ENCODE results near the gene NPPB. TPM values are rescaled to one million over a fixed set of nuclear protein-coding genes. Genes with fewer than 3 reads are reported as not detected.

Gene NPPB
- total RNA-seq, 1 experiment from 2014 or later = 20.3 TPM

DNA sequence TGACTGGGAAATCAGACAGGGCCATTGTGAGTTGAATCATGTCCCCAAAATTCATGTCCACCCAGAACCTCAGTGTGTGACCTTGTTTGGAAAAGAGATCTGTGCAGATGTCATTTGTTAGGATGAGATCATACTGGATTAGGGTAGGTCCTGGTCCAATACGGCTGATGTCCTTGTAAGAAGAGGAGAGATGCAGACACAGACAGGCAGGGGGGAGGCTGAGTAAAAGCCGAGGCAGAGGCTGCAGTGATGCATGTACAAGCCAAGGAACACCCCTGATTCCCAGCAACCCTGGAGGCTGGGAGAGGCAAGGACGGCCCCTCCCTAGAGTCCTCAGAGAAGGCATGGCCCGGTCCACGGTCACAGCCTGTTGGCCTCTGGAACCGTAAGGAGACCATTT lies 15.9 kb upstream of the NPPB start:
- H3K27me3 ChIP-seq (ENCODE audit: control insufficient read depth, insufficient read depth, low read length) = no peaks in the 10 kb centered on the region
- DNase-seq = no peak
- no peaks in the 10 kb centered on the region for H3K36me3 ChIP-seq (replicated peaks; ENCODE audit: control insufficient read depth, insufficient read depth, low read length)
- no peak overlapping the region for H3K4me3 ChIP-seq (ENCODE audit: insufficient read depth, low read depth, low read length)

DNA sequence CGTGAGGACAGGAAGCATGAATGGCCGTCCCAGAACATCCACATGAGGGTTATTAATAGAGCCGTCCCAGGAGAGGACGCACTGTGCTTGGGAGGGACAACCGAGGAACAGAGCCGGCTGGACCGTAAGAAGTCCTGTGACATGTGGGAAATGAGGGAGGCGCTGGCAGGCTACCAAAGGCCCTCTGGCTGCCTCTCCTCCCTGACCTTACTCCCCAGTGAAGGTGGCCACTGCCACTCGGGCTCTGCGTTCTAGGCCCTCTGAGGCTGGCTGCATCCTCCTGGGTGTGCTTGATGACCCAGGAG lies 15.5 kb upstream of the NPPB start:
- Histone ChIP-seq H3K36me3 (replicated peaks; ENCODE audit: control insufficient read depth, insufficient read depth, low read length) (no peaks in the 10 kb centered on the region), H3K27me3 (ENCODE audit: control insufficient read depth, insufficient read depth, low read length) (no peaks in the 10 kb centered on the region), H3K4me3 (ENCODE audit: insufficient read depth, low read depth, low read length) (no peak overlapping the region)
- DNase-seq = no peak

GRCh38 chr1:11873395-11874257 lies 14.9 kb upstream of the NPPB start:
- H3K27me3 ChIP-seq (ENCODE audit: control insufficient read depth, insufficient read depth, low read length) = no peaks in the 10 kb centered on the region
- H3K4me3 ChIP-seq (ENCODE audit: insufficient read depth, low read depth, low read length) = no peak overlapping the region
- no peak for DNase-seq
- no peaks in the 10 kb centered on the region for H3K36me3 ChIP-seq (replicated peaks; ENCODE audit: control insufficient read depth, insufficient read depth, low read length)

DNA sequence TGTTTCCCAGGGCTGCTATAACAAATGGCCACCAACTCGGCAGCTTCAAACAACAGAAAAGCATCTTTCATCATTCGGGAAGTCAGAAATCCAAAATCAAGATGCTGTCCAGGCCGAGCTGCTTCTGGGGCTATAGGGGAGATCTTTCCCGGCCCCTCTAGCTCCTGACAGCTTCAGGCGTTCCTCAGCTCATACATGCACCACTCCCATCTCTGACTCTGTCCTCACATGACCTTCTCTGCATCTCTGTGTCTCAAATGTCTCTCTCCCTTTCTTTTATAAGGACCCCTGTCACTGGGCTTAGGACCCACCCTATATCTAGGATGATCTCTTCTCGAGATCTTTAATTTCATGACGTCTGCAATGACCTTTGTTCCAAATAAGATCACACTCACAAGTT lies 13.8 kb upstream of the NPPB start:
- Histone ChIP-seq H3K27me3 (ENCODE audit: control insufficient read depth, insufficient read depth, low read length) (no peaks in the 10 kb centered on the region), H3K4me3 (ENCODE audit: insufficient read depth, low read depth, low read length) (no peak overlapping the region)

DNA sequence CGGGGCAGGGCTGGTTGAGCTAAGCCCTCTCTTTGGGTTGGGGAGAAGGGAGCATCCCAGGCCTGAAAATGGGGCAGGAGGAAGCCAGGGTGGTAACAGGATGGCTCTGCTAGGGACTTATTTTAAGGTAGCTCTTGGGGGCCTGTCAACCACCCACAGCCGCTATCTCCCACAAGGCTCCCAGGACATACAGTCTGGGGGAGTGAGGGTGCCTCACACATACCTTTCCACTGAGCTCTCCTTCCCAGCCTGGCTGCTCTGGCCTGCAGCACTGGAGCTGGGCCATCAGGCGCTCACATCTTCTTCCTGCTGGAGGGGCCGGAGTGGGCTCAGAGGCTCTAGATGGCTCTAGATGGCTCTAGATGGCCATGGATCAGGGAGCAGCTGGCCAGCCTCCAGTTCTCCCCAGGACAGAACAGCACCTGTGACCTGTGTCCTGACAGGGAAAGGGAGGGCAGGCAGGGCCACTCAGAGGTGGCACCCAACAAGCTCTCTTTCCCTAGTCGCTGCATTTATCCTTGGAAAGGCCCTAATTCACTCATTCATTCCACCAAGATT lies 11.0 kb upstream of the NPPB start:
- Histone ChIP-seq H3K36me3 (replicated peaks; ENCODE audit: control insufficient read depth, insufficient read depth, low read length) (no peaks in the 10 kb centered on the region), H3K27me3 (ENCODE audit: control insufficient read depth, insufficient read depth, low read length) (no peaks in the 10 kb centered on the region), H3K4me3 (ENCODE audit: insufficient read depth, low read depth, low read length) (no peak overlapping the region)
- DNase-seq = no peak

More for the DNA sequence above, 13.8 kb upstream of the NPPB start:
- H3K36me3 ChIP-seq (replicated peaks; ENCODE audit: control insufficient read depth, insufficient read depth, low read length) = no peaks in the 10 kb centered on the region
- no peak for DNase-seq

DNA sequence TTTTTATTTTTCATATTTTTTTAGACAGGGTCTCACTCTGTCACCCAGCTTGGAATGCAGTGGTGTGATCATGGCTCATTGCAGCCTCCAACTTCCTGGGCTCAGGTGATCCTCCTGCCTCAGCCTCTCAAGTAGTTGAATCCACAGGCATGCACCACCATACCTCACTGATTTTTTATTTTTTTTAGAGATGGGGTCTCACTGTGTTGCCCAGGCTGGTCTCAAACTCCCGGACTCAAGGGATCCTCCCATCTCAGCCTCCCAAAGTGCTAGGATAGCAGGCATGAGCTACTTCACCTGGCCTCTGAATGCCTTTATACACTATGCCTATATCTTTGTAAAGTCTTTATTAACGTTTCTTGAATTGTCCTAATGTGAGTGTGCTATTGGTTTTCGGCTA lies 10.4 kb upstream of the NPPB start:
- DNase-seq = no peak
- H3K27me3 ChIP-seq (ENCODE audit: control insufficient read depth, insufficient read depth, low read length) = no peaks in the 10 kb centered on the region

DNA sequence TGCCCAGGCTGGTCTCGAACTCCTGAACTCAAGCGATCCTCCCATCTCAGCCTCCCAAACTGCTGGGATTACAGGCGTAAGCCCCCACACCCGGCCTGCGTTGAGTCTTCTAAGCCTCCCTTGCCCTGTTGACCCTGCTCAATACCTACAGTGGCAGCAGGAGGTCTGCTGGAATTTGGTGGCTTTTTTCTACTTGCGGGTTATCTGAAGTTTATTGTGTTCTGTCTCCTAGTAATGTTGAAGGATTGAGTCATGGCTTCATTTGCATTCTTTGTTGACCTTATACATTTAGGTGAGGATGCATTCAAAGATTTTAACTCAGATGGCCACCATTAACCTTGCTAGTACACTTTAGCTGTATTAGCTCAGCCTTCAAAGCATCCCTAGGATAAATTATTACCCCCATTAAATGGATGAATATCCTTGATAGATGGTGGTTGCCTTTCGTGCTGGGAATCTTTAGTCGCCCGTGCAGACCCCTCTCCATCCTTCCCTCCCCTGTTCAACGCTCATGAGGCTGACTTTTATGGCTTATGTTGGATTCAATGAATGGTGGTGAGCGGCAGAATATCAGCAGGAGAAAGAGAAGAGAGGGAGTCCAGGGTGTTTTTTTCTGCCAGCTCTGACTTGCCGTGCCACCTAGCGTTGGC lies 9.7 kb upstream of the NPPB start:
- H3K27me3 ChIP-seq (ENCODE audit: control insufficient read depth, insufficient read depth, low read length) = no peaks in the 10 kb centered on the region
- no peaks in the 10 kb centered on the region for H3K36me3 ChIP-seq (replicated peaks; ENCODE audit: control insufficient read depth, insufficient read depth, low read length)
- H3K4me3 ChIP-seq (ENCODE audit: insufficient read depth, low read depth, low read length) = no peak overlapping the region
- no peak for DNase-seq

More for the DNA sequence above, 10.4 kb upstream of the NPPB start:
- Histone ChIP-seq H3K4me3 (ENCODE audit: insufficient read depth, low read depth, low read length) (no peak overlapping the region), H3K36me3 (replicated peaks; ENCODE audit: control insufficient read depth, insufficient read depth, low read length) (no peaks in the 10 kb centered on the region)

DNA sequence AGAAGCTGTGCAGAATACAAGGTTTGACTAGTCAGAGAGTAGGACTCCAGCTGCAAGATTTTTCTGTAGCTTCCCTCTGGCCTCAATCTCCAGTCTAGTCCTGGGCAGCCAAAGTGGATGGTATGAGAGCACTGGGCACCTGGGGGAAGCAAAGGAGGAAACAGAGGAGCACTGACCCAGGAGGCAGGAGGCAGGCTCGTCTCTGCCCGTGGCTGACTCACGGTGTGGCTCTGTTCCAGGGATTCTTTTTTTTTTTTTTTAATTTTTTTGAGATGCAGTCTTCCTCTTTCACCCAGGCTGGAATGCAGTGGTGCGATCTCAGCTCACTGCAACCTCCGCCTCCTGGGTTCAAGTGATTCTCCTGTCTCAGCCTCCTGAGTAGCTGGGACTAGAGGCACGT lies 4.1 kb upstream of the NPPB start:
- H3K27me3 ChIP-seq (ENCODE audit: control insufficient read depth, insufficient read depth, low read length) = peaks cover 17% of the 10 kb centered on the region
- H3K4me3 ChIP-seq (ENCODE audit: insufficient read depth, low read depth, low read length) = no peak overlapping the region
- H3K36me3 ChIP-seq (replicated peaks; ENCODE audit: control insufficient read depth, insufficient read depth, low read length) = no peaks in the 10 kb centered on the region
- DNase-seq = no peak

GRCh38 chr1:11860587-11860986 lies 1.8 kb upstream of the NPPB start:
- Histone ChIP-seq H3K4me3 (ENCODE audit: insufficient read depth, low read depth, low read length) (no peak overlapping the region), H3K36me3 (replicated peaks; ENCODE audit: control insufficient read depth, insufficient read depth, low read length) (no peaks in the 10 kb centered on the region), H3K27me3 (ENCODE audit: control insufficient read depth, insufficient read depth, low read length) (peaks cover 19% of the 10 kb centered on the region)
- DNase-seq = no peak

- H3K36me3 ChIP-seq (replicated peaks; ENCODE audit: control insufficient read depth, insufficient read depth, low read length) = no peaks in the 10 kb centered on the region
- peaks cover 19% of the 10 kb centered on the region for H3K27me3 ChIP-seq (ENCODE audit: control insufficient read depth, insufficient read depth, low read length)
- no peak overlapping the region for H3K4me3 ChIP-seq (ENCODE audit: insufficient read depth, low read depth, low read length)
- DNase-seq = no peak
Observed at GRCh38 chr1:11860083-11860482, 1.3 kb upstream of the NPPB start.

DNA sequence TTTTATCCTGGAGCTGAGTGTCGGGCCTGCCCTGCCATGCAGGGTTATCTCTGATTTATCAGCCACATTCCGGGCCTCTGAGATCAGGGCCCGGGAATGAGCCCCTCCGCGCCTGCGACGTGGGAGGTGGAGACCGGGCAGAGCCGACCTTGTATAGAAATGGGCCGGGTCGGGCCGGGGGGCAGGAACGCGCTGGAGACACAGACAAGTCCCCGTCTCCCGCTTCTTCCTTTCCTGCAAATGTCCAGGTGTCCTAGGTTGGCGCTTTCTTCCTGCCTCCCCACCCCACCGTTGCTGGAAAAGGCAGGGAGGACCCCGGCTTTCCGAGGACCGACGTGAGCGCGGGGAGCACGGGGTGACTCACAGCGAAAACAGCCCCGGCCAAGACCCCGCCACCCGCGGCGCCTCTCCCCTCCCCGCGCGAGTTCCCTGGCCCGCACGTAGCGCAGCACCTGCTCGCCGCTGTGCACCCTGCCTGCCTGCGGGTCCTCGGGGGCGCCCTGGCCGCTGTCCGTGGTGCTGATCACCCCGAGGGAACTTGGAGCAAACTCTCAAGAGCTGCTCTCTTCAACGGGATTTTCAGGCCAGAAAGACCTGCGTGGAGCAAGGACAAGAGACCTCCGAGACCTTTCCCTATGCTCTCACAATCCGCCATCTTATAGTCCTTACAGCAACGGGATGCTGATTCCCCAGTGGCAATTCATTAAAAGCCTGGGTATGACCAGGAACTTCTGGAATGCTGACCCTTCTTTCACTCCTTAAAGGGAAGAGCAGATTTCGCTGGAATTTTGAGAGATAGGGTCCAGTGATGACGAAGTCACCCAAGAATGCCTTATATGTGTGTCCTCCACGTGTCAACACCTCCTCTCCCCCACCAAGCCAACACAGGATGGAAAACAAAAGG lies 475 bp upstream of the NPPB start:
- DNase-seq = peak; percentile 95
- H3K4me3 ChIP-seq (ENCODE audit: insufficient read depth, low read depth, low read length) = peak overlapping the region; percentile 27; the same call in 1 of the 2 replicates
- no peaks in the 10 kb centered on the region for H3K36me3 ChIP-seq (replicated peaks; ENCODE audit: control insufficient read depth, insufficient read depth, low read length)
- peaks cover 19% of the 10 kb centered on the region for H3K27me3 ChIP-seq (ENCODE audit: control insufficient read depth, insufficient read depth, low read length)

DNA sequence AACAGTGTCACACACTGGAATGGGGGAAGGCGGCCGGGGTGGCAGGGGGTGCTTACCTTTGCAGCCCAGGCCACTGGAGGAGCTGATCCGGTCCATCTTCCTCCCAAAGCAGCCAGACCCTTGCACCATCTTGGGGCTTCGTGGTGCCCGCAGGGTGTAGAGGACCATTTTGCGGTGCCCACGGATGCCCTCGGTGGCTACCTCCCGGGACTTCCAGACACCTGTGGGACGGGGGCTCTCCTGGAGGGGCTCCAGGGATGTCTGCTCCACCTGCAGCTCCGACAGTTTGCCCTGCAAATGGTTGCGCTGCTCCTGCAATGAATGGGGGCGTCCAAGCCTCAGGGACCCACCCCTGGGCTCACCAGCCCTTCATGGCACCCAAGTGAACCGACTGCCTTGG lies 587 bp downstream of the NPPB start:
- H3K4me3 ChIP-seq (ENCODE audit: insufficient read depth, low read depth, low read length) = no peak overlapping the region
- peak; percentile 29 for DNase-seq
- H3K36me3 ChIP-seq (replicated peaks; ENCODE audit: control insufficient read depth, insufficient read depth, low read length) = no peaks in the 10 kb centered on the region
- H3K27me3 ChIP-seq (ENCODE audit: control insufficient read depth, insufficient read depth, low read length) = peaks cover 19% of the 10 kb centered on the region

DNA sequence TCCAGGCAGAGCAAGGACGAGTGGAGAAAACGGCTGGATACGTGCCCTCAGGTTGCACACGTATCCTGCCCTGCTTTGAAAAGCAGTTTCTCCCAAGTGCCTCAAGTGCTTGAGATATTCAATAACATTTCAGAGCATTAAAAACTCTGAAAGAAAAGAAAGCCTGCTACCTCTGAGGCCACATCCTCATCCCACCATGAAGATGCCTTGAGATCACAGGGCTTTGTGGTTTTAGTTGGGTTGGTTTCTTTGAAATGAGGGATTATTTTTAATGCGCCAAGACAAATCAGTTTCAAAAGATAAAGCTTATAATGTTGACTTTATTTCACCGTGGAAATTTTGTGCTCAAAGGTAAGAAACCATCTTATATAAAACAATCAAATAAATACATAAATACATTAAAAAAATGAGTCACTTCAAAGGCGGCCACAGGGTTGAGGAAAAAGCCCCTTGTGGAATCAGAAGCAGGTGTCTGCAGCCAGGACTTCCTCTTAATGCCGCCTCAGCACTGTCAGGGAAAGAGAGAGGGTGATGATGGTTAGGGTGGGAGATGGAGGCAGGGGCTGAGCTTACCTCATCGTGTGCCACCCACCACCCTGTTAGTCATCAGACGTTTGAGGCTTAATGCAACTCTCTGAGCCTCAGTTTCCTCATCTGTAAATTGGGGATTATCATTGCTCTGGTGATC lies 1.4 kb downstream of the NPPB start:
- Histone ChIP-seq H3K27me3 (ENCODE audit: control insufficient read depth, insufficient read depth, low read length) (peaks cover 19% of the 10 kb centered on the region), H3K4me3 (ENCODE audit: insufficient read depth, low read depth, low read length) (no peak overlapping the region), H3K36me3 (replicated peaks; ENCODE audit: control insufficient read depth, insufficient read depth, low read length) (no peaks in the 10 kb centered on the region)
- DNase-seq = no peak

DNA sequence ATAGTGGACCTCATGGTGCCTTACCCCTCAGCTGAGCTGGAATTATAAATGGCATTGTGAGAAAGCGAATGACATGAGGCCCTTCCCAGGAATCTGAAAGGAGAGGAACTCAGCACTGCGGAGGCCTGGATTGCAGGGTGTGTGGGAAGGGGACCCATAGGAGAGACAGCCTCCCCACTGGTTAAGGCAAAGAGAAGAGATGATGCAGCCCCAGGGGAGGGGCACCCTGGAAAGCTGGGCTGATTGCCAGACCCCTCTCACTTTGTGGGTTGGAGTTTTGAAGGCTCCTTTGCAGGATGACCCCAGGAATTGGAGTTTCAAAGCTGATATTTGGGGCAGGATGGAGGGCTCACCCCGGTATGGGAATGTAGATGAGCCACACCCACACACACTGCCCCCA lies 2.0 kb downstream of the NPPB start:
- Histone ChIP-seq H3K4me3 (ENCODE audit: insufficient read depth, low read depth, low read length) (no peak overlapping the region), H3K27me3 (ENCODE audit: control insufficient read depth, insufficient read depth, low read length) (peaks cover 19% of the 10 kb centered on the region), H3K36me3 (replicated peaks; ENCODE audit: control insufficient read depth, insufficient read depth, low read length) (no peaks in the 10 kb centered on the region)
- DNase-seq = no peak
